ENCODE data around the gene KCNJ3. TPM values are rescaled to one million over a fixed set of nuclear protein-coding genes. Genes with fewer than 3 reads are reported as not detected.

KCNJ3 gene
- total RNA-seq, 1 experiment from 2014 or later: not detected

- no peaks in the 10 kb centered on the region for H3K4me1 ChIP-seq (ENCODE audit: control insufficient read depth in 1 of 2, insufficient read depth in 2 of 2, low read length in 2 of 2)
- H3K9me2 ChIP-seq (ENCODE audit: insufficient read depth): no peaks in the 10 kb centered on the region
- DNase-seq (ENCODE audit: low read depth, low spot score) (no peak), ATAC-seq (no peak)
- no peaks in the 10 kb centered on the region for H3K9me3 ChIP-seq (ENCODE audit: control insufficient read depth in 1 of 2, insufficient read depth in 1 of 2, low read depth in 1 of 2, low read length in 2 of 2)
- TF ChIP-seq CTCF (IDR thresholded peaks at IDR 0.05 in 2 of 3, conservative IDR thresholded peaks at IDR 0.05 in 1 of 3; ENCODE audit: borderline replicate concordance in 1 of 3, insufficient read depth in 1 of 3, low read depth in 2 of 3, low read length in 2 of 3) (no peak), TCF7L2 (IDR thresholded peaks at IDR 0.05; ENCODE audit: borderline replicate concordance, extremely low read depth, insufficient read depth, insufficient read length) (no peak), POLR2A (IDR thresholded peaks at IDR 0.05; ENCODE audit: borderline replicate concordance, extremely low read depth, insufficient read depth, insufficient read length) (no peak), FOSL1 (IDR thresholded peaks at IDR 0.05; ENCODE audit: low read depth) (no peak), SP1 (IDR thresholded peaks at IDR 0.05; ENCODE audit: low read depth) (no peak), SRF (IDR thresholded peaks at IDR 0.05; ENCODE audit: low read depth) (no peak), EGR1 (IDR thresholded peaks at IDR 0.05; ENCODE audit: low read depth) (no peak), EZH2phosphoT487 (IDR thresholded peaks at IDR 0.05; ENCODE audit: borderline replicate concordance) (no peak), ELF1 (IDR thresholded peaks at IDR 0.05; ENCODE audit: borderline replicate concordance, low read depth) (no peak)
- TF ChIP-seq, protein P1, sequence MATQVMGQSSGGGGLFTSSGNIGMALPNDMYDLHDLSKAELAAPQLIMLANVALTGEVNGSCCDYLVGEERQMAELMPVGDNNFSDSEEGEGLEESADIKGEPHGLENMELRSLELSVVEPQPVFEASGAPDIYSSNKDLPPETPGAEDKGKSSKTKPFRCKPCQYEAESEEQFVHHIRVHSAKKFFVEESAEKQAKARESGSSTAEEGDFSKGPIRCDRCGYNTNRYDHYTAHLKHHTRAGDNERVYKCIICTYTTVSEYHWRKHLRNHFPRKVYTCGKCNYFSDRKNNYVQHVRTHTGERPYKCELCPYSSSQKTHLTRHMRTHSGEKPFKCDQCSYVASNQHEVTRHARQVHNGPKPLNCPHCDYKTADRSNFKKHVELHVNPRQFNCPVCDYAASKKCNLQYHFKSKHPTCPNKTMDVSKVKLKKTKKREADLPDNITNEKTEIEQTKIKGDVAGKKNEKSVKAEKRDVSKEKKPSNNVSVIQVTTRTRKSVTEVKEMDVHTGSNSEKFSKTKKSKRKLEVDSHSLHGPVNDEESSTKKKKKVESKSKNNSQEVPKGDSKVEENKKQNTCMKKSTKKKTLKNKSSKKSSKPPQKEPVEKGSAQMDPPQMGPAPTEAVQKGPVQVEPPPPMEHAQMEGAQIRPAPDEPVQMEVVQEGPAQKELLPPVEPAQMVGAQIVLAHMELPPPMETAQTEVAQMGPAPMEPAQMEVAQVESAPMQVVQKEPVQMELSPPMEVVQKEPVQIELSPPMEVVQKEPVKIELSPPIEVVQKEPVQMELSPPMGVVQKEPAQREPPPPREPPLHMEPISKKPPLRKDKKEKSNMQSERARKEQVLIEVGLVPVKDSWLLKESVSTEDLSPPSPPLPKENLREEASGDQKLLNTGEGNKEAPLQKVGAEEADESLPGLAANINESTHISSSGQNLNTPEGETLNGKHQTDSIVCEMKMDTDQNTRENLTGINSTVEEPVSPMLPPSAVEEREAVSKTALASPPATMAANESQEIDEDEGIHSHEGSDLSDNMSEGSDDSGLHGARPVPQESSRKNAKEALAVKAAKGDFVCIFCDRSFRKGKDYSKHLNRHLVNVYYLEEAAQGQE (IDR thresholded peaks at IDR 0.05; ENCODE audit: low read depth): no peak
- TF ChIP-seq, protein P2, sequence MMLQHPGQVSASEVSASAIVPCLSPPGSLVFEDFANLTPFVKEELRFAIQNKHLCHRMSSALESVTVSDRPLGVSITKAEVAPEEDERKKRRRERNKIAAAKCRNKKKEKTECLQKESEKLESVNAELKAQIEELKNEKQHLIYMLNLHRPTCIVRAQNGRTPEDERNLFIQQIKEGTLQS (IDR thresholded peaks at IDR 0.05): no peak
- no TSS peak for BruUV-seq (replicated peaks)
- no peaks in the 10 kb centered on the region for H3K79me2 ChIP-seq (ENCODE audit: insufficient read depth, low read length)
- H3K27ac ChIP-seq (ENCODE audit: low read depth, low read length): no peak overlapping the region
- no peak overlapping the region for H3K4me2 ChIP-seq (ENCODE audit: low read length)
- CTCF ChIA-PET: no interaction called here
- H3K4me3 ChIP-seq (replicated peaks in 1 of 2; ENCODE audit: low read depth in 1 of 2, low read length in 2 of 2): no peak overlapping the region
- RAD21 ChIA-PET (ENCODE audit: low non-redundant PET in 1 of 2, low total read pairs in 2 of 2, uncharacterized antibody in 2 of 2, unreplicated experiment in 2 of 2): no interaction called here
- H4K20me1 ChIP-seq (ENCODE audit: insufficient read depth): no peaks in the 10 kb centered on the region
- H3K9ac ChIP-seq (ENCODE audit: low read length): no peak overlapping the region
- H3K36me3 ChIP-seq (ENCODE audit: control insufficient read depth in 1 of 2, insufficient read depth in 2 of 2, low read length in 2 of 2): no peaks in the 10 kb centered on the region
- POLR2A ChIA-PET: no interaction called here
- H2AFZ ChIP-seq (ENCODE audit: low read depth, low read length, poor library complexity, severe bottlenecking): no peak overlapping the region
- intact Hi-C loops (cut with micrococcal nuclease): no loop called here
- no peaks in the 10 kb centered on the region for H3K27me3 ChIP-seq (ENCODE audit: insufficient read depth, low read length)
Measured at GRCh38 chr2:154850532-154850931, 152.0 kb downstream of the KCNJ3 start.
